ENCODE data around the gene SCARB2.

DNA sequence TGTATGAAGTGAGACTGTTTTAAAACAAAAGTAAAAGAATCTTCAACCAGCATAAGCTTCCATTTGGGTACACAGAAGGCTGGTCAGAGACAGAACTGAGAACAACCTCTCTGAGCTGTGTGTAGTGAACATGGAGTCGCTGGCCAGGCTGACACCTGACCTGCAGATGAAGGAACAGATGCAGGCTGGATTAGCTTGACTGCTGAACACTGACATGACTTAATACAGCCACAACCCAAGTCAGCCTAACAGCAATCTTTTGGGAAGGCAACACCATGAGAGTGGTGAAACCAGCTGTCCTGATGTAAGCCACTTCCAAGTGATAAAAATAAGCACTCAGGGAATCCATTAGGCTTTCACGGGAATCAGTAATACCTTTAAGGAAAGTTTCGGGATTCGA is 10.1 kb downstream of the SCARB2 start:
- TF ChIP-seq TAF1 (IDR thresholded peaks at IDR 0.05; ENCODE audit: borderline replicate concordance, insufficient read depth, low read length) (no peak), POLR2AphosphoS5 (IDR thresholded peaks at IDR 0.05; ENCODE audit: low read depth, low read length) (no peak), FOXP2 (optimal IDR thresholded peaks at IDR 0.05; ENCODE audit: borderline replicate concordance, extremely low read depth, extremely low read length, insufficient read depth) (no peak), SIN3A (IDR thresholded peaks at IDR 0.05; ENCODE audit: borderline replicate concordance, insufficient read depth, low read length) (no peak)
- TF ChIP-seq, protein P1, sequence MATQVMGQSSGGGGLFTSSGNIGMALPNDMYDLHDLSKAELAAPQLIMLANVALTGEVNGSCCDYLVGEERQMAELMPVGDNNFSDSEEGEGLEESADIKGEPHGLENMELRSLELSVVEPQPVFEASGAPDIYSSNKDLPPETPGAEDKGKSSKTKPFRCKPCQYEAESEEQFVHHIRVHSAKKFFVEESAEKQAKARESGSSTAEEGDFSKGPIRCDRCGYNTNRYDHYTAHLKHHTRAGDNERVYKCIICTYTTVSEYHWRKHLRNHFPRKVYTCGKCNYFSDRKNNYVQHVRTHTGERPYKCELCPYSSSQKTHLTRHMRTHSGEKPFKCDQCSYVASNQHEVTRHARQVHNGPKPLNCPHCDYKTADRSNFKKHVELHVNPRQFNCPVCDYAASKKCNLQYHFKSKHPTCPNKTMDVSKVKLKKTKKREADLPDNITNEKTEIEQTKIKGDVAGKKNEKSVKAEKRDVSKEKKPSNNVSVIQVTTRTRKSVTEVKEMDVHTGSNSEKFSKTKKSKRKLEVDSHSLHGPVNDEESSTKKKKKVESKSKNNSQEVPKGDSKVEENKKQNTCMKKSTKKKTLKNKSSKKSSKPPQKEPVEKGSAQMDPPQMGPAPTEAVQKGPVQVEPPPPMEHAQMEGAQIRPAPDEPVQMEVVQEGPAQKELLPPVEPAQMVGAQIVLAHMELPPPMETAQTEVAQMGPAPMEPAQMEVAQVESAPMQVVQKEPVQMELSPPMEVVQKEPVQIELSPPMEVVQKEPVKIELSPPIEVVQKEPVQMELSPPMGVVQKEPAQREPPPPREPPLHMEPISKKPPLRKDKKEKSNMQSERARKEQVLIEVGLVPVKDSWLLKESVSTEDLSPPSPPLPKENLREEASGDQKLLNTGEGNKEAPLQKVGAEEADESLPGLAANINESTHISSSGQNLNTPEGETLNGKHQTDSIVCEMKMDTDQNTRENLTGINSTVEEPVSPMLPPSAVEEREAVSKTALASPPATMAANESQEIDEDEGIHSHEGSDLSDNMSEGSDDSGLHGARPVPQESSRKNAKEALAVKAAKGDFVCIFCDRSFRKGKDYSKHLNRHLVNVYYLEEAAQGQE (IDR thresholded peaks at IDR 0.05; ENCODE audit: insufficient read depth in 1 of 2, low read depth in 2 of 2, low read length in 2 of 2): no peak

All from PFSK-1 (cell line).